Subcutaneous abdominal adipose tissue (tissue), 5 donors: ENCODE data around the gene VPS4B.
A peak's percentile ranks its signal among the peaks of the same experiment; 100 is the strongest.
"Not testable (repeated sequence)": the region's sequence is repeated elsewhere in the genome, so short reads cannot be mapped to it uniquely, and the experiment has no call there.

Source experiments
- H3K27ac ChIP-seq: one replicate; pipeline ENCODE4 v1.7.0; 2013; ENCODE audit warnings: low read depth, mild to moderate bottlenecking, inconsistent platforms, low read length, moderate library complexity
- H3K27me3 ChIP-seq, 5 donors: one replicate each; pipeline ENCODE4 v1.7.0; 2013; ENCODE audit warnings: low read length in 5 of 5, inconsistent platforms in 1 of 5; ENCODE audit not compliant: control insufficient read depth in 5 of 5, insufficient read depth in 4 of 5
- H3K36me3 ChIP-seq, 5 donors: one replicate each; pipeline ENCODE4 v1.7.0; 2013; ENCODE audit warnings: low read length in 5 of 5; ENCODE audit not compliant: control insufficient read depth in 5 of 5, insufficient read depth in 5 of 5
- H3K4me1 ChIP-seq, 5 donors: one replicate each; pipeline ENCODE4 v1.7.0; 2013; ENCODE audit warnings: low read length in 5 of 5, mild to moderate bottlenecking in 3 of 5, moderate library complexity in 1 of 5; ENCODE audit not compliant: control insufficient read depth in 5 of 5, insufficient read depth in 5 of 5
- H3K4me3 ChIP-seq, 5 donors: one replicate each; pipeline ENCODE4 v1.7.0; 2013; ENCODE audit warnings: low read length in 5 of 5, low read depth in 1 of 5
- H3K9ac ChIP-seq, 5 donors: one replicate each; pipeline ENCODE4 v1.7.0; 2013; ENCODE audit warnings: low read length in 5 of 5, mild to moderate bottlenecking in 4 of 5, moderate library complexity in 3 of 5
- H3K9me3 ChIP-seq, 5 donors: one replicate each; pipeline ENCODE4 v1.7.0; 2013; ENCODE audit warnings: low read length in 5 of 5; ENCODE audit not compliant: control insufficient read depth in 5 of 5
- donor health status: healthy.
- donor health status: healthy.
- donor health status: healthy.
- donor health status: healthy.
- donor health status: healthy.

The VPS4B gene

GRCh38 chr18:63422087-63422863 lies at the start of gene VPS4B:
Gene VPS4B, minus strand, starts transcription at chr18:63422476. Its CDS starts 217 bp downstream, at chr18:63422259.
- Histone ChIP-seq H3K27me3 (peaks cover 0 to 4% (median 0%) of the 10 kb centered on the region in 5 donors), H3K9me3 (no peaks in the 10 kb centered on the region), H3K36me3 (peaks cover 0 to 17% (median 4%) of the 10 kb centered on the region in 5 donors), H3K9ac (peak within 1 kb of the TSS; percentile 89 to 98 (median 94)), H3K4me1 (peaks cover 6 to 21% (median 15%) of the 10 kb centered on the region in 5 donors), H3K4me3 (peak within 1 kb of the TSS; percentile 83 to 98 (median 95)), H3K27ac (peak within 1 kb of the TSS; percentile 98)

- no peaks in the 10 kb centered on the region for H3K27me3 ChIP-seq
- H3K9me3 ChIP-seq, result no peaks in the 10 kb centered on the region
- no peaks in the 10 kb centered on the region for H3K4me1 ChIP-seq
- H3K9ac ChIP-seq, result no peak overlapping the region
- H3K27ac ChIP-seq, result no peak overlapping the region
- no peak overlapping the region for H3K4me3 ChIP-seq
- no peaks in the 10 kb centered on the region for H3K36me3 ChIP-seq
Measured at GRCh38 chr18:63470751-63471150, 48.5 kb upstream of the VPS4B start.

GRCh38 chr18:63468575-63468974 lies 46.3 kb upstream of the VPS4B start:
- Histone ChIP-seq H3K36me3 (no peaks in the 10 kb centered on the region), H3K27ac (no peak overlapping the region), H3K27me3 (peaks cover 0 to 2% (median 0%) of the 10 kb centered on the region in 5 donors), H3K4me3 (no peak overlapping the region), H3K9ac (no peak overlapping the region), H3K9me3 (no peaks in the 10 kb centered on the region), H3K4me1 (no peaks in the 10 kb centered on the region)

GRCh38 chr18:63467699-63468098 lies 45.4 kb upstream of the VPS4B start:
- Histone ChIP-seq H3K36me3 (no peaks in the 10 kb centered on the region), H3K4me1 (no peaks in the 10 kb centered on the region), H3K4me3 (no peak overlapping the region), H3K9ac (no peak overlapping the region), H3K9me3 (no peaks in the 10 kb centered on the region), H3K27me3 (peaks cover 0 to 2% (median 0%) of the 10 kb centered on the region in 5 donors), H3K27ac (no peak overlapping the region)

- Histone ChIP-seq H3K4me1 (no peaks in the 10 kb centered on the region), H3K9ac (no peak overlapping the region), H3K4me3 (no peak overlapping the region), H3K27me3 (peaks cover 0 to 2% (median 0%) of the 10 kb centered on the region in 5 donors), H3K9me3 (no peaks in the 10 kb centered on the region), H3K27ac (no peak overlapping the region), H3K36me3 (no peaks in the 10 kb centered on the region)
Measured at GRCh38 chr18:63465059-63465458, 42.8 kb upstream of the VPS4B start.

- no peak overlapping the region for H3K27ac ChIP-seq
- no peaks in the 10 kb centered on the region for H3K9me3 ChIP-seq
- peaks cover 0 to 2% (median 0%) of the 10 kb centered on the region in 5 donors for H3K27me3 ChIP-seq
- H3K9ac ChIP-seq, result no peak overlapping the region
- H3K4me3 ChIP-seq, result no peak overlapping the region
- H3K36me3 ChIP-seq, result no peaks in the 10 kb centered on the region
- H3K4me1 ChIP-seq, result no peaks in the 10 kb centered on the region
Measured at GRCh38 chr18:63464434-63464833, 42.2 kb upstream of the VPS4B start.

- H3K9ac ChIP-seq, result no peak overlapping the region
- peaks cover 0 to 2% (median 0%) of the 10 kb centered on the region in 5 donors for H3K27me3 ChIP-seq
- H3K36me3 ChIP-seq, result no peaks in the 10 kb centered on the region
- no peaks in the 10 kb centered on the region for H3K4me1 ChIP-seq
- H3K27ac ChIP-seq, result no peak overlapping the region
- H3K4me3 ChIP-seq, result no peak overlapping the region
- no peaks in the 10 kb centered on the region for H3K9me3 ChIP-seq
Measured at GRCh38 chr18:63460414-63460813, 38.1 kb upstream of the VPS4B start.

GRCh38 chr18:63457977-63458376 lies 35.7 kb upstream of the VPS4B start:
- H3K27ac ChIP-seq, result no peak overlapping the region
- H3K27me3 ChIP-seq, result no peaks in the 10 kb centered on the region
- no peak overlapping the region for H3K4me3 ChIP-seq
- no peaks in the 10 kb centered on the region for H3K4me1 ChIP-seq
- no peak overlapping the region for H3K9ac ChIP-seq
- no peaks in the 10 kb centered on the region for H3K36me3 ChIP-seq
- H3K9me3 ChIP-seq, result no peaks in the 10 kb centered on the region

GRCh38 chr18:63454497-63454896 lies 32.2 kb upstream of the VPS4B start:
- Histone ChIP-seq H3K36me3 (no peaks in the 10 kb centered on the region), H3K27ac (no peak overlapping the region), H3K27me3 (no peaks in the 10 kb centered on the region), H3K9me3 (no peaks in the 10 kb centered on the region), H3K4me1 (peaks cover 0 to 8% (median 6%) of the 10 kb centered on the region in 5 donors), H3K4me3 (no peak overlapping the region), H3K9ac (no peak overlapping the region)

- H3K9ac ChIP-seq, H3K9me3 ChIP-seq, H3K27ac ChIP-seq, H3K4me1 ChIP-seq, H3K27me3 ChIP-seq, H3K4me3 ChIP-seq, H3K36me3 ChIP-seq: not testable (repeated sequence)
Measured at GRCh38 chr18:63452751-63453150, 30.5 kb upstream of the VPS4B start.
